Measurements from ENCODE around the gene ABCG4.

- TF ChIP-seq ZNF274 (IDR thresholded peaks at IDR 0.05; ENCODE audit: low read depth, low read length) (no peak), YY1 (IDR thresholded peaks at IDR 0.05; ENCODE audit: insufficient read depth, insufficient read length) (no peak)
Observed at GRCh38 chr11:119110439-119110838, 38.4 kb upstream of the ABCG4 start.

All from NT2/D1 (cell line).